ENCODE data around the gene CNKSR3. TPM values are rescaled to one million over a fixed set of nuclear protein-coding genes. Genes with fewer than 3 reads are reported as not detected.

CNKSR3 gene
- total and polyA plus RNA-seq, 2 of the 8 experiments (the other 6 are each of a cell fraction or from before 2014, with no cell fraction given) = 1.2 to 6.2 TPM

DNA sequence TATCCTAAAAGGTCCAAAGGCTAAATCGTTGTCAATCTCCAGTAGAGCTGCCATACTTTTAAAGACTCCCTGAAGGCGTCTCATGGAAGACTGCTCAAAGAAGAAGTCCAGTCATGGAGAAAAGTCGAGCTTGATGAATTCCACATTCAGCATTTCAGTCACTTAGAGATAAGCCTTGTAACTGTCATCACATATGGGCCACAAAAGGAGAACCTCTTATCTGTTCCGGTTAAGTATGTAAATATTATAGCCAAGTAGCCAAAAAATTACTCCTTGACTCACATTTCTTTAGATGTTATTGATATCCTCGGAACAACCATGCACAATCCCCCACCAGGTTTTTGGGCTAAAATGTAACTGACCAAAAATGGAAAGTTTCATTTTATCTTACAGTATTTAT, 9.8 kb upstream of the CNKSR3 start:
- Histone ChIP-seq H4K8ac (ENCODE audit: extremely low read depth, insufficient read depth, low read length) (no peak overlapping the region), H3K23me2 (ENCODE audit: low read depth, low read length) (no peaks in the 10 kb centered on the region), H2BK5ac (ENCODE audit: low read depth, low read length) (no peak overlapping the region), H3K79me2 (ENCODE audit: control insufficient read depth in 1 of 2, insufficient read depth in 2 of 2, low read length in 2 of 2) (no peaks in the 10 kb centered on the region), H3K14ac (ENCODE audit: insufficient read length) (no peak overlapping the region), H2AK5ac (ENCODE audit: low read depth, low read length) (no peak overlapping the region), H3K56ac (replicated peaks; ENCODE audit: insufficient read length, low read depth, low read length) (no peak overlapping the region), H3K9ac (replicated peaks in 1 of 4; ENCODE audit: extremely low read depth in 1 of 4, low read depth in 3 of 4, low read length in 3 of 4) (no peak overlapping the region), H3K4me2 (ENCODE audit: insufficient read depth in 1 of 2, low read depth in 2 of 2, low read length in 2 of 2) (no peak overlapping the region), H4K20me1 (replicated peaks in 1 of 2; ENCODE audit: control insufficient read depth in 1 of 2, insufficient read depth in 2 of 2, low read length in 2 of 2) (no peaks in the 10 kb centered on the region), H2BK120ac (replicated peaks; ENCODE audit: low read depth, low read length) (no peak overlapping the region), H3K4me3 (ENCODE audit: extremely low read depth in 1 of 4, insufficient read depth in 2 of 4, low read depth in 3 of 4, low read length in 4 of 4) (no peak overlapping the region), H2BK15ac (ENCODE audit: low read length) (no peak overlapping the region), H3K18ac (ENCODE audit: extremely low read depth, low read length) (no peak overlapping the region), H2BK20ac (ENCODE audit: low read length) (no peak overlapping the region), H4K5ac (ENCODE audit: insufficient read length, low read depth, low read length) (no peak overlapping the region), H3K79me1 (ENCODE audit: low read depth, low read length) (no peaks in the 10 kb centered on the region), H2BK12ac (ENCODE audit: low read depth, low read length) (no peak overlapping the region), H3K27ac (ENCODE audit: low read depth, low read length) (no peak overlapping the region), H2AFZ (ENCODE audit: low read length) (no peak overlapping the region), H3K27me3 (replicated peaks in 1 of 4; ENCODE audit: control insufficient read depth in 3 of 4, extremely low read depth in 1 of 4, insufficient read depth in 3 of 4, low read length in 3 of 4) (no peaks in the 10 kb centered on the region), H3K9me3 (ENCODE audit: insufficient read depth in 2 of 2, low read depth in 1 of 2, low read length in 1 of 2) (no peaks in the 10 kb centered on the region), H3K23ac (ENCODE audit: insufficient read length) (no peak overlapping the region), H3K4ac (replicated peaks; ENCODE audit: insufficient read length, low read depth, low read length) (no peak overlapping the region), H3K36me3 (ENCODE audit: control insufficient read depth in 2 of 4, insufficient read depth in 4 of 4, low read length in 3 of 4) (no peaks in the 10 kb centered on the region), H4K91ac (replicated peaks; ENCODE audit: insufficient read length, low read length) (no peak overlapping the region), H3K4me1 (replicated peaks in 1 of 4; ENCODE audit: control insufficient read depth in 3 of 4, insufficient read depth in 4 of 4, low read length in 3 of 4) (peaks cover 0 to 7% (median 3%) of the 10 kb centered on the region in 4 experiments; a peak in 4 of 7 replicates)
- ChIA-PET CTCF (ENCODE audit: partially characterized antibody) (interaction anchor here (0.9 to 1.4 kb wide), 3 partner anchors 17 to 23 kb away, joined by 4 read pairs; no protein-coding TSS in a partner anchor), POLR2A (ENCODE audit: partially characterized antibody) (interaction anchor here (1.1 to 1.4 kb wide), 2 partner anchors 11 to 16 kb away, joined by 3 to 5 read pairs; no protein-coding TSS in a partner anchor)
- WGBS, 2 experiments (ENCODE audit: extremely low coverage in 1 of 2, insufficient coverage in 1 of 2, insufficient read length in 1 of 2, insufficient replicate concordance in 2 of 2, low coverage in 1 of 2, low lambda C conversion rate in 2 of 2, missing lambda C conversion rate in 1 of 2) = 68% methylated on average over 5 of the region's 5 CpGs; no CpG with 5 or more reads in 1 of the 2 experiments
- no peak for DNase-seq (ENCODE audit: low read depth in 1 of 2, low spot score in 2 of 2)
- FAIRE-seq = no peak
- TF ChIP-seq SRF (IDR thresholded peaks at IDR 0.05; ENCODE audit: low read depth, low read length) (no peak), RFX5 (IDR thresholded peaks at IDR 0.05; ENCODE audit: borderline replicate concordance, low read depth, low read length) (no peak), SP1 (IDR thresholded peaks at IDR 0.05; ENCODE audit: low read depth, low read length) (no peak), CTBP2 (IDR thresholded peaks at IDR 0.05; ENCODE audit: borderline replicate concordance, insufficient read depth, insufficient read length, low read length) (no peak), CTCF (IDR thresholded peaks at IDR 0.05; ENCODE audit: control extremely low read depth in 1 of 3, insufficient read depth in 1 of 3, low read depth in 1 of 3, low read length in 3 of 3) (no peak), RBBP5 (IDR thresholded peaks at IDR 0.05; ENCODE audit: borderline replicate concordance, low read depth, low read length) (no peak)
- TF ChIP-seq, protein P1, sequence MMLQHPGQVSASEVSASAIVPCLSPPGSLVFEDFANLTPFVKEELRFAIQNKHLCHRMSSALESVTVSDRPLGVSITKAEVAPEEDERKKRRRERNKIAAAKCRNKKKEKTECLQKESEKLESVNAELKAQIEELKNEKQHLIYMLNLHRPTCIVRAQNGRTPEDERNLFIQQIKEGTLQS (IDR thresholded peaks at IDR 0.05; ENCODE audit: insufficient read depth, low read depth, low read length) = no peak
- TF ChIP-seq, protein P2, sequence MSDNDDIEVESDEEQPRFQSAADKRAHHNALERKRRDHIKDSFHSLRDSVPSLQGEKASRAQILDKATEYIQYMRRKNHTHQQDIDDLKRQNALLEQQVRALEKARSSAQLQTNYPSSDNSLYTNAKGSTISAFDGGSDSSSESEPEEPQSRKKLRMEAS (IDR thresholded peaks at IDR 0.05) = no peak
